ENCODE data around the gene TICAM2.

TICAM2 gene

GRCh38 chr5:115580941-115581340 lies 21.3 kb downstream of the TICAM2 start:
- ChIA-PET CTCF (interaction anchor here (0.6 kb wide), 1 partner anchor 321 kb away, joined by 3 read pairs; no protein-coding TSS in a partner anchor), POLR2A (no interaction called here)
- DNase-seq (ENCODE audit: extremely low spot score), result no peak
- TF ChIP-seq, protein P1, sequence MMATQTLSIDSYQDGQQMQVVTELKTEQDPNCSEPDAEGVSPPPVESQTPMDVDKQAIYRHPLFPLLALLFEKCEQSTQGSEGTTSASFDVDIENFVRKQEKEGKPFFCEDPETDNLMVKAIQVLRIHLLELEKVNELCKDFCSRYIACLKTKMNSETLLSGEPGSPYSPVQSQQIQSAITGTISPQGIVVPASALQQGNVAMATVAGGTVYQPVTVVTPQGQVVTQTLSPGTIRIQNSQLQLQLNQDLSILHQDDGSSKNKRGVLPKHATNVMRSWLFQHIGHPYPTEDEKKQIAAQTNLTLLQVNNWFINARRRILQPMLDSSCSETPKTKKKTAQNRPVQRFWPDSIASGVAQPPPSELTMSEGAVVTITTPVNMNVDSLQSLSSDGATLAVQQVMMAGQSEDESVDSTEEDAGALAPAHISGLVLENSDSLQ (IDR thresholded peaks at IDR 0.05), result no peak
- TF ChIP-seq FOXK2 (IDR thresholded peaks at IDR 0.05) (no peak), SP1 (IDR thresholded peaks at IDR 0.05) (no peak), NFRKB (IDR thresholded peaks at IDR 0.05) (no peak), BHLHE40 (IDR thresholded peaks at IDR 0.05; ENCODE audit: borderline replicate concordance) (no peak), TARDBP (IDR thresholded peaks at IDR 0.05) (no peak), FOXA1 (IDR thresholded peaks at IDR 0.05) (no peak), ZNF384 (IDR thresholded peaks at IDR 0.05) (no peak), CTBP1 (IDR thresholded peaks at IDR 0.05; ENCODE audit: borderline replicate concordance) (no peak), SUZ12 (IDR thresholded peaks at IDR 0.05) (no peak), FOXM1 (IDR thresholded peaks at IDR 0.05; ENCODE audit: borderline replicate concordance) (no peak), L3MBTL2 (conservative IDR thresholded peaks at IDR 0.05) (no peak), LEF1 (IDR thresholded peaks at IDR 0.05; ENCODE audit: borderline replicate concordance) (no peak), HDGF (IDR thresholded peaks at IDR 0.05; ENCODE audit: borderline replicate concordance) (no peak), ARNT (IDR thresholded peaks at IDR 0.05) (no peak), ELF4 (IDR thresholded peaks at IDR 0.05) (no peak)

- CTCF ChIA-PET, result no interaction called here
Observed at GRCh38 chr5:115579747-115580173, 22.5 kb downstream of the TICAM2 start.

GRCh38 chr5:115579216-115579615 lies 23.1 kb downstream of the TICAM2 start:
- ChIA-PET CTCF (no interaction called here), POLR2A (no interaction called here)
- no peak for TF ChIP-seq ARNT (IDR thresholded peaks at IDR 0.05)
- no peak for TF ChIP-seq BHLHE40 (IDR thresholded peaks at IDR 0.05; ENCODE audit: borderline replicate concordance)
- TF ChIP-seq, protein P1 (IDR thresholded peaks at IDR 0.05), result no peak
- TF ChIP-seq NFRKB (IDR thresholded peaks at IDR 0.05), result no peak
- TF ChIP-seq HDGF (IDR thresholded peaks at IDR 0.05; ENCODE audit: borderline replicate concordance), result no peak
- no peak for TF ChIP-seq SP1 (IDR thresholded peaks at IDR 0.05)
- TF ChIP-seq L3MBTL2 (conservative IDR thresholded peaks at IDR 0.05), result no peak
- TF ChIP-seq FOXM1 (IDR thresholded peaks at IDR 0.05; ENCODE audit: borderline replicate concordance), result no peak
- TF ChIP-seq TARDBP (IDR thresholded peaks at IDR 0.05), result no peak
- no peak for TF ChIP-seq FOXA1 (IDR thresholded peaks at IDR 0.05)
- no peak for TF ChIP-seq LEF1 (IDR thresholded peaks at IDR 0.05; ENCODE audit: borderline replicate concordance)
- TF ChIP-seq FOXK2 (IDR thresholded peaks at IDR 0.05), result no peak
- TF ChIP-seq SUZ12 (IDR thresholded peaks at IDR 0.05), result no peak
- TF ChIP-seq CTBP1 (IDR thresholded peaks at IDR 0.05; ENCODE audit: borderline replicate concordance), result no peak
- DNase-seq (ENCODE audit: extremely low spot score), result no peak

More at GRCh38 chr5:115579747-115580173, 22.5 kb downstream of the TICAM2 start:
- POLR2A ChIA-PET, result no interaction called here
- TF ChIP-seq BHLHE40 (IDR thresholded peaks at IDR 0.05; ENCODE audit: borderline replicate concordance), result no peak
- DNase-seq (ENCODE audit: extremely low spot score), result no peak

GRCh38 chr5:115578657-115579056 lies 23.6 kb downstream of the TICAM2 start:
- ChIA-PET CTCF (no interaction called here), POLR2A (no interaction called here)
- TF ChIP-seq NFRKB (IDR thresholded peaks at IDR 0.05), result no peak
- TF ChIP-seq LEF1 (IDR thresholded peaks at IDR 0.05; ENCODE audit: borderline replicate concordance), result no peak
- TF ChIP-seq SUZ12 (IDR thresholded peaks at IDR 0.05), result no peak
- TF ChIP-seq, protein P1 (IDR thresholded peaks at IDR 0.05), result no peak
- TF ChIP-seq HDGF (IDR thresholded peaks at IDR 0.05; ENCODE audit: borderline replicate concordance), result no peak
- TF ChIP-seq CTBP1 (IDR thresholded peaks at IDR 0.05; ENCODE audit: borderline replicate concordance), result no peak
- no peak for TF ChIP-seq FOXA1 (IDR thresholded peaks at IDR 0.05)
- no peak for TF ChIP-seq TARDBP (IDR thresholded peaks at IDR 0.05)
- no peak for TF ChIP-seq ELF4 (IDR thresholded peaks at IDR 0.05)
- TF ChIP-seq FOXM1 (IDR thresholded peaks at IDR 0.05; ENCODE audit: borderline replicate concordance), result no peak
- TF ChIP-seq ARNT (IDR thresholded peaks at IDR 0.05), result no peak
- no peak for TF ChIP-seq L3MBTL2 (conservative IDR thresholded peaks at IDR 0.05)
- no peak for TF ChIP-seq BHLHE40 (IDR thresholded peaks at IDR 0.05; ENCODE audit: borderline replicate concordance)
- no peak for TF ChIP-seq SP1 (IDR thresholded peaks at IDR 0.05)
- no peak for TF ChIP-seq ZNF384 (IDR thresholded peaks at IDR 0.05)
- TF ChIP-seq FOXK2 (IDR thresholded peaks at IDR 0.05), result no peak
- DNase-seq (ENCODE audit: extremely low spot score), result no peak

DNA sequence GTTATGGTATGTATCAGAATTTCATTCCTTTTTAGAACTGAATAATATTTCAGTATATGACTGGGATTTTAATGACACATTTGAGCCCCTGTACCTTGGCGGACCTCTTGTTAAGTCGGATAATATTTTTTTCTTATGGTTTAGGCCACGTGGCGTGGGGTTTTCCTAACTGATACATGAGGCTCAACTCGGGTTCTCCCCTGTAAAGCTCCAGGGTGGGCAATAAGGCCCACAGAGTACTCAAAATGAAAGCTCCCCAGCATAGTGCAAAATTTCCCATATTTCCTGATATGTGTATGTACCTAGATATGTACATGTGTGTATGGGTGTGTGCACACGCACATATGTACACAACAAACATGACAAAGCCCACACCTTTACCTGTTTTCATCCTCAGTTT lies 24.5 kb downstream of the TICAM2 start:
- DNase-seq (ENCODE audit: extremely low spot score), result no peak
- POLR2A ChIA-PET, result no interaction called here
- TF ChIP-seq FOXA1 (IDR thresholded peaks at IDR 0.05) (no peak), CTBP1 (IDR thresholded peaks at IDR 0.05; ENCODE audit: borderline replicate concordance) (no peak), LEF1 (IDR thresholded peaks at IDR 0.05; ENCODE audit: borderline replicate concordance) (no peak), ZNF384 (IDR thresholded peaks at IDR 0.05) (no peak), SP1 (IDR thresholded peaks at IDR 0.05) (no peak), FOXM1 (IDR thresholded peaks at IDR 0.05; ENCODE audit: borderline replicate concordance) (no peak), L3MBTL2 (conservative IDR thresholded peaks at IDR 0.05) (no peak), BHLHE40 (IDR thresholded peaks at IDR 0.05; ENCODE audit: borderline replicate concordance) (no peak), ELF4 (IDR thresholded peaks at IDR 0.05) (no peak), SUZ12 (IDR thresholded peaks at IDR 0.05) (no peak), ARNT (IDR thresholded peaks at IDR 0.05) (no peak), HDGF (IDR thresholded peaks at IDR 0.05; ENCODE audit: borderline replicate concordance) (no peak), FOXK2 (IDR thresholded peaks at IDR 0.05) (no peak), TARDBP (IDR thresholded peaks at IDR 0.05) (no peak), NFRKB (IDR thresholded peaks at IDR 0.05) (no peak)
- TF ChIP-seq, protein P1 (IDR thresholded peaks at IDR 0.05), result no peak
- CTCF ChIA-PET, result no interaction called here
